MM.1S (cell line): ENCODE results near the gene OASL.

Experiments
- EZH2 ChIP-seq: fragments of 300-600 bp; sonication (generic); optimal IDR thresholded peaks from 2 replicates; pipeline ENCODE3; 2017; ENCODE audit warnings: low read depth, mild to moderate bottlenecking, antibody characterized with exemption, low read length, mixed read lengths
- EZH2phosphoT487 ChIP-seq: fragments of 300-600 bp; sonication (generic); IDR thresholded peaks from 2 replicates; pipeline ENCODE4 v1.6.1; 2018; ENCODE audit warnings: antibody characterized with exemption, low read length
- TF ChIP-seq, protein P1 (sequence below): fragments of 300-600 bp; sonication (generic); IDR thresholded peaks from 2 replicates; pipeline ENCODE4 v1.5.1; 2016; ENCODE audit warnings: antibody characterized with exemption, low read length, mixed read lengths

DNA sequence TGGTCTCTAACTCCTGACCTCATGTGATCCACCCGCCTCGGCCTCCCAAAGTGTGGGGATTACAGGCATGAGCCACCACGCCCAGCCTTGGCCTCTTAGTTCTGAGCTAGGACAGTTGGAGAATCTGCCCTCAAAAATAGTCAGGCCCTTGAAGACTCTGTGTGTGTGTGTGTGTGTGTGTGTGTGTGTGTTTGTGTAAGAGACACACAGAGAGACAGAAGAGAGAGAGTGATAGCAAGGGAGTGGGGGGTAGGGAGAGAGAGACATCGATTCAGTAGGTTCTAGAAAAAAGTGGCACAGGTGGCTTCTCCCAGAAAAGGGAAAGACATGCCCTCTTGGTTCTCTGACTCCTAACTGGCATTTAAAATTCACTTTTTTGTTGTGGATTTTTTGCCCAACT is 55.3 kb downstream of the OASL start:
- TF ChIP-seq, protein P1, sequence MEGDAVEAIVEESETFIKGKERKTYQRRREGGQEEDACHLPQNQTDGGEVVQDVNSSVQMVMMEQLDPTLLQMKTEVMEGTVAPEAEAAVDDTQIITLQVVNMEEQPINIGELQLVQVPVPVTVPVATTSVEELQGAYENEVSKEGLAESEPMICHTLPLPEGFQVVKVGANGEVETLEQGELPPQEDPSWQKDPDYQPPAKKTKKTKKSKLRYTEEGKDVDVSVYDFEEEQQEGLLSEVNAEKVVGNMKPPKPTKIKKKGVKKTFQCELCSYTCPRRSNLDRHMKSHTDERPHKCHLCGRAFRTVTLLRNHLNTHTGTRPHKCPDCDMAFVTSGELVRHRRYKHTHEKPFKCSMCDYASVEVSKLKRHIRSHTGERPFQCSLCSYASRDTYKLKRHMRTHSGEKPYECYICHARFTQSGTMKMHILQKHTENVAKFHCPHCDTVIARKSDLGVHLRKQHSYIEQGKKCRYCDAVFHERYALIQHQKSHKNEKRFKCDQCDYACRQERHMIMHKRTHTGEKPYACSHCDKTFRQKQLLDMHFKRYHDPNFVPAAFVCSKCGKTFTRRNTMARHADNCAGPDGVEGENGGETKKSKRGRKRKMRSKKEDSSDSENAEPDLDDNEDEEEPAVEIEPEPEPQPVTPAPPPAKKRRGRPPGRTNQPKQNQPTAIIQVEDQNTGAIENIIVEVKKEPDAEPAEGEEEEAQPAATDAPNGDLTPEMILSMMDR, result no peak
- TF ChIP-seq EZH2phosphoT487, result no peak
- no peak for TF ChIP-seq EZH2
